Measurements from ENCODE around the gene MPZL1. TPM values are rescaled to one million over a fixed set of nuclear protein-coding genes. Genes with fewer than 3 reads are reported as not detected.

MPZL1 gene
- total and polyA plus RNA-seq, 2 of the 8 experiments (the other 6 are each of a cell fraction or from before 2014, with no cell fraction given): 37.8 to 120 TPM

GRCh38 chr1:167797015-167797414 lies 75.2 kb downstream of the MPZL1 start (continued):
- TF ChIP-seq POLR2A (IDR thresholded peaks at IDR 0.05; ENCODE audit: control extremely low read depth in 1 of 2, low read depth in 2 of 2, low read length in 2 of 2) (0 out of 3 replicates have a peak, but pooled peaks of 1 of the 2 experiments have one; percentile 30), RAD21 (IDR thresholded peaks at IDR 0.05 in 1 of 2, conservative IDR thresholded peaks at IDR 0.05 in 1 of 2; ENCODE audit: low read depth in 2 of 2, low read length in 2 of 2) (peak; percentile 7 to 23; a peak in 2 of 4 replicates)
